Glutamatergic neuron (in vitro differentiated cells): Measurements from ENCODE around the gene CLN5. TPM values are rescaled to one million over a fixed set of nuclear protein-coding genes. Genes with fewer than 3 reads are reported as not detected.

ENCODE experiments used
- DNase-seq: peaks from one replicate; pipeline ENCODE4 v3.0.0; 2022
- H3K27ac Mint-ChIP-seq: one replicate; pipeline ENCODE4 v1.8.0; 2020; ENCODE audit warnings: mild to moderate bottlenecking, mixed read lengths, inconsistent platforms; ENCODE audit not compliant: unreplicated experiment
- H3K27me3 Mint-ChIP-seq: one replicate; pipeline ENCODE4 v1.8.0; 2020; ENCODE audit warnings: mild to moderate bottlenecking, moderate library complexity, mixed read lengths, inconsistent platforms; ENCODE audit not compliant: unreplicated experiment
- H3K36me3 Mint-ChIP-seq: one replicate; pipeline ENCODE4 v1.8.0; 2020; ENCODE audit warnings: mild to moderate bottlenecking, mixed read lengths, inconsistent platforms; ENCODE audit not compliant: unreplicated experiment
- H3K4me1 Mint-ChIP-seq: one replicate; pipeline ENCODE4 v1.8.0; 2020; ENCODE audit warnings: mild to moderate bottlenecking, low read depth, mixed read lengths, inconsistent platforms; ENCODE audit not compliant: unreplicated experiment
- H3K4me3 Mint-ChIP-seq: one replicate; pipeline ENCODE4 v1.8.0; 2020; ENCODE audit warnings: mild to moderate bottlenecking, mixed read lengths, inconsistent platforms; ENCODE audit not compliant: unreplicated experiment
- H3K9me3 Mint-ChIP-seq: one replicate; pipeline ENCODE4 v1.8.0; 2020; ENCODE audit warnings: mild to moderate bottlenecking, moderate library complexity, mixed read lengths, inconsistent platforms; ENCODE audit not compliant: unreplicated experiment
- CTCF ChIP-seq: fragments of 200-600 bp; sonication (generic); IDR thresholded peaks from one replicate; pipeline ENCODE4 v1.5.0; 2021; ENCODE audit not compliant: partially characterized antibody, unreplicated experiment
- total RNA-seq: library from RNA; stranded (reverse); fragmentation: NEBNext Ultra II Directional; extraction: Animal tissue kit (Norgen Biotek cat#: 25700); gene quantifications from one replicate; pipeline ENCODE4 v1.2.1, GENCODE V29; 2021; ENCODE audit not compliant: unreplicated experiment

CLN5 gene
- total RNA-seq, 1 donor from 2014 or later = 14.6 TPM

- H3K9me3 Mint-ChIP-seq = no peaks in the 10 kb centered on the region
- H3K4me1 Mint-ChIP-seq = peaks cover 3% of the 10 kb centered on the region
- no peaks in the 10 kb centered on the region for H3K36me3 Mint-ChIP-seq
- peaks cover 2% of the 10 kb centered on the region for H3K27me3 Mint-ChIP-seq
- no peak overlapping the region for H3K4me3 Mint-ChIP-seq
- TF ChIP-seq CTCF = no peak
- no peak overlapping the region for H3K27ac Mint-ChIP-seq
- no peak for DNase-seq
These were observed 24.5 kb downstream of the CLN5 start for GRCh38 chr13:77016251-77016812.

- Mint-ChIP-seq H3K36me3 (no peaks in the 10 kb centered on the region), H3K27me3 (peaks cover 2% of the 10 kb centered on the region), H3K4me3 (no peak overlapping the region), H3K27ac (no peak overlapping the region), H3K9me3 (no peaks in the 10 kb centered on the region), H3K4me1 (peaks cover 3% of the 10 kb centered on the region)
- DNase-seq = no peak
- no peak for TF ChIP-seq CTCF
These were observed 25.2 kb downstream of the CLN5 start for GRCh38 chr13:77016888-77017623.

GRCh38 chr13:77019756-77020155 is 27.9 kb downstream of the CLN5 start:
- DNase-seq = no peak
- H3K36me3 Mint-ChIP-seq = no peaks in the 10 kb centered on the region
- no peaks in the 10 kb centered on the region for H3K9me3 Mint-ChIP-seq
- no peak overlapping the region for H3K4me3 Mint-ChIP-seq
- no peak overlapping the region for H3K27ac Mint-ChIP-seq
- no peak for TF ChIP-seq CTCF
- peaks cover 10% of the 10 kb centered on the region for H3K4me1 Mint-ChIP-seq
- peaks cover 2% of the 10 kb centered on the region for H3K27me3 Mint-ChIP-seq

GRCh38 chr13:77022341-77022740 is 30.5 kb downstream of the CLN5 start:
- no peak for TF ChIP-seq CTCF
- Mint-ChIP-seq H3K4me1 (peaks cover 17% of the 10 kb centered on the region), H3K36me3 (no peaks in the 10 kb centered on the region), H3K27me3 (peaks cover 8% of the 10 kb centered on the region), H3K9me3 (peaks cover 2% of the 10 kb centered on the region), H3K4me3 (no peak overlapping the region), H3K27ac (no peak overlapping the region)
- DNase-seq = no peak

- H3K27me3 Mint-ChIP-seq = peaks cover 11% of the 10 kb centered on the region
- H3K4me3 Mint-ChIP-seq = peak overlapping the region; percentile 96
- peak overlapping the region; percentile 68 for H3K27ac Mint-ChIP-seq
- DNase-seq = peak; percentile 72
- H3K4me1 Mint-ChIP-seq = peaks cover 23% of the 10 kb centered on the region
- H3K9me3 Mint-ChIP-seq = peaks cover 8% of the 10 kb centered on the region
- TF ChIP-seq CTCF = no peak
- peaks cover 4% of the 10 kb centered on the region for H3K36me3 Mint-ChIP-seq
These were observed 34.5 kb downstream of the CLN5 start for GRCh38 chr13:77026255-77026860.
